Prostate gland (tissue), 2 donors: ENCODE data around the gene RTKN.

ENCODE experiments used
- CTCF ChIP-seq, 4 experiments: fragments of 200-600 bp in 2 of 4; fragments of 450-650 bp in 2 of 4; sonication (generic) in 2 of 4; IDR thresholded peaks; 1 replicate in 3 of 4; 2 replicates in 1 of 4; pipeline ENCODE4 v1.5.1; 2016 to 2019; ENCODE audit warnings: antibody characterized with exemption in 4 of 4, mild to moderate bottlenecking in 2 of 4, moderate library complexity in 2 of 4
- POLR2A ChIP-seq: fragments of 450-650 bp; IDR thresholded peaks from one replicate; pipeline ENCODE4 v1.6.1; 2016; ENCODE audit warnings: antibody characterized with exemption, mild to moderate bottlenecking
- POLR2AphosphoS5 ChIP-seq: sonication (generic); formaldehyde crosslinking; IDR thresholded peaks from one replicate; pipeline ENCODE4 v1.6.1; 2017; ENCODE audit warnings: antibody characterized with exemption

- TF ChIP-seq CTCF (IDR thresholded peaks at IDR 0.05) = no peak
- TF ChIP-seq POLR2AphosphoS5 = no peak
- TF ChIP-seq POLR2A = no peak
Observed at GRCh38 chr2:74461187-74462053, 19.7 kb upstream of the RTKN start.
